NCI-H2081 (cell line): ENCODE measurements around the gene SLC9A3.
"Not testable (repeated sequence)": the region's sequence is repeated elsewhere in the genome, so short reads cannot be mapped to it uniquely, and the experiment has no call there.

Experiments
- DNase-seq, 2 experiments: peaks; one replicate each; lab custom pipeline; 2025; lab: John Stamatoyannopoulos, UW

The SLC9A3 gene

DNA sequence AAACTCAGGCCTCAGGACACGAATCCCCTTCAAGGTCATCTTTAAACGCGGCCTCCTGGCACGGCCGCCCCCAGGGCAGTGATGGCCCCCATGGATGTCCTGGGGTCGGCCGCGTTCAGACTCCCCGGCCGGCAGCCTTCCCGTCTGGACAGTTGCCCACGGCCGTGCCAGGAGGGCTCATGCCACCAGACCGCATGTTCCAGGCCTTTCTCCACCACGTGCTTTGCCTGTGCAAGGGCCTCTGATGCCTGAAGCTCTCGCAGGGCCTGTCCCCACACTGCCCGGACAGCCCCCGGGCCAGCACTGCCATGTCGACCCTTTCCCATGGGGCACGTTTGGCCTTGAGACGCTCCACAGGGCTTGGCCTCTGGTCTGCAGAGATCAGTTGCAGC is 34.6 kb downstream of the SLC9A3 start:
- no peak for DNase-seq

DNA sequence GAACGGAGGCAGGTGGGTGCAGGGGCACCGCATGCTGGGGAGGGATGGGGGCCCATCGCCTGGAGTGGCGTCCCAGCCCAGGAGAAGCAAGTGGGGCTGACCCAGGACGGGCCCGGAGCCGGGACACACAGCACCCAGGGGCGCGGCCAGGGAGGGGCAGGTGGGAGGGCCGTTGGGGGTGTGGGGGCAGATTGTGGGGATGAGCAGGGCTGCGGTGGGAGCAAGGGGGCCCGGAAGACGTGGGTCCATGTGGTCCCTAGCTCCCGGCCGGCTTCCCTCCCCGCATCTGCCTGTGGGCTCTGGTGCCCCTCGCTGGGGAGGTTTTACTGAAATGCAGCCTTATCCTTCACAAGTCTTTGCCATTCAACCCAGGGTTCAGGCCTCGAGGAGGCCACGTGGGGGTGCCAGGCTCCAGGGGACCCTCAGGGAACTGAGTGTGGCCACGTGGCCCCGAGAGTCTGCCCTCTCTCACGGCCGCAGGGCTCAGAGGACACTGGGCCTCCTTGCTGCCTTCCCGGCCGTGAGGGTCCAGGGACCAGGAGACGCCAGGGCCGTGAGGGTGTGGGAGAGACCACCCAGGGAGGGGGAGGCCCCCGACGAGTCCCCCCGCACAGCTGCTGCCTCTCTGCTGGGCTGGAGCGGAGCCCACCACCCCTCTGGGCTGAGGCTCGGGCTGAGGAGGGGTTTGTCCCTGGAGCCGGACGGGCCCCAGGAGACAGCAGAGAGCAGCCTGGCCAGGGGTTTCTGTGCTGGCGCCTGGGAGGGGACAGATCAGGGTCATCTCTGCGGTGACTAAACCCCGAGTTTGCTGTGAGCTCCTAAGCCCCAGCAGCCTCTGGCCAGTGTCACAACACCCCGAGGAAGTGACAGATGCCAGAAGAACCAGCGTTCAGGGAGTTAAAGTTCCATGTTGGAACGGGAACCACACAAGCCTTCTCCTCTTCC is 35.2 kb downstream of the SLC9A3 start:
- no peak for DNase-seq

DNA sequence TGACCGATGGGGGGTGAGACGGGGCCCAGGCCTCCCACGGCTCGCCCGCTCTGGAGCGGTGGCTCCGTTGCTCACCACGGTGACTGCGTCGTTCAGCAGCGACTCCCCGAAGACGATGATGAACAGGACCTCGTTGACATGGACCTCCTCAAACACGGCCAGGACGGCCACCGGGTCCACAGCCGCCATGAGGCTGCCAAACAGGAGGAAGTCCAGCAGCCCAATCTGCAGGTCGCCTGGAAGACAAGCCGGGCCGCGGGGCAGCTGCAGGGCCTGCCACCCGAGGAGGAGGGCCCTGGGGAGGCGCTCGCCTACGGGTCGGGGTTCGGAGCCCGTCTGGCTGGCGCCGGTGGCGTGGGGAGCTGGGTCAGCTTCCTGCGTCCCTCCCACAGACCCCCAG is 36.0 kb downstream of the SLC9A3 start:
- no peak for DNase-seq

DNA sequence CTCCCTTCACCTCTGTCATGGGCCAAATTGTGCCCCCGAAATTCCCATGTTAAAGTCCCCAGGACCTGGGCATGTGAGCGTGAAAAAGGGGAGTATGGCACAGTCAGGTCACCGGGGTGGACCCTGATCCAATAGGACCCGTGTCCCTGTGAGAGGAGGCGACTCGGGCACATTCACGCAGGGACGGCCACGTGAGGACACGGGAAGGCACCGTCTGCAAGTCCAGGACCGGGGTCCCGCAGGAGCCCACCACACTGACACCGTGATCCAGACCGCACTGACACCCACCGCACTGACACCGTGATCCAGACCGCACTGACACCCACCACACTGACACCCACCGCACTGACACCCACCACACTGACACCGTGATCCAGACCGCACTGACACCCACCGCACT is 37.7 kb downstream of the SLC9A3 start:
- not testable (repeated sequence) for DNase-seq

DNA sequence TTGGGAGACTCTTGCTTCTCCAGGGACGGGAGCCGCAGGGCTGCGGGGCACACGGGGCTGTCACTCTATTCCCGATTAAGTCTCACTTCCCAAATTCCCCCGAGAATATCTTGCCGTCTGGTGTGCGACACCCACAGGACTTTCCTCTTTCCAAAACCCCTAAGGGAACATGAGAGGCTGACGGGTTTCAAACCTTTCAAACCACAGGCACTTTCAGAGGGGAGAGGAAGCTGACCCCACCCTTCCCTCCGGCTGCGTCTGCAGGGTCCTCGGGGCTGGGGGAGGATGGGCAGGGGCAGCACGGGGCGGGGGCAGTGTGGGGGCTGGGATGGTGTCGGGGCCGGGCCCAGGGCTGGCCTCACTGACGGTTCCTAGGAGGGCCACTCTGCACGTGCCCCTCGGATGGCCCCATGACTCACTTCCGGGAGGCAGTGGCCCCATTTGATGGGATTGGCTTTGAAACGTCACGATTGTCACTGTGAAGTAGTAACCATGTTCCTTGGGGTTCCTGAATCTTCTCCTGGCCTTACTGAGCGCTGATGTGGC is 38.2 kb downstream of the SLC9A3 start:
- DNase-seq: no peak

DNA sequence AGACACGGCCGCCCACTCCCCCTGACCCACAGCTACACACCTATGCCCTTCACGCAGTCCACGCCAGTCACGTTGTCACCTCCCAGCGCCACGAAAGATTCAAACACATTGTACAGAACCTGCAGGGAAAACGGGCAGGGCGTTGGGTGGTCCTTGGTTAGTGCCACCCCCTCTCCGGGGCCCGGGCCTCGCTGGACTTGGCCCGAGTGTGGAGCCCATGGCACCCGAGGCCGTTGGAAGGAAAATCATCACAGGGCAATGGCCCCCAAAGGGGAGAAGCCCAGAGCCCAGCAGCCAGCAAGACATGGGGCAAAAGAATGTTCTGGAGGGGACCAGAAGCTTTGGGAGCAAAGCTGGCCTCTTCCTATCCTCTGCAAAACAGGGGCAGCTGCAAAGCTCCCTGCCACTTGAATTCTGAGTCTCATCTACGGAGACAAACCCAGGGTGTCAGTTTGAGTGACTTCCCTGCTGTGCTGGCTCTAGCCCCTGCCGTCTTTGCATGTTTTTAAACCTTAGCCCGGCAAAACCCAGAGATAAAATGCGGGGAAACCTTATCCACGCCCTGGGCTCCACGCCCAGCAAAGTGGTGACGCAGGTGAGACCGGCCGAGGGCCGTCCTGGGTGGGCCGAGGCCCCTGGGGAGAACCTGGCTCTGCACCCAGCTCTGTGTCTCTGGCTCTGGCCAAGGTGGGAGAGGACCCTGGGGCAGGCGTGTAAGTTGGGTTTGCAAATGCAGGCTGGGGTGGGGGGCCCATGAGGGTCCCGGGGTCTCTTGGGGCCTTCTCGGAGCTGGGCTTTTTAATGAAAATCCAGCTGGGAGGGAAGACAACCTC is 38.9 kb downstream of the SLC9A3 start:
- DNase-seq: no peak

DNA sequence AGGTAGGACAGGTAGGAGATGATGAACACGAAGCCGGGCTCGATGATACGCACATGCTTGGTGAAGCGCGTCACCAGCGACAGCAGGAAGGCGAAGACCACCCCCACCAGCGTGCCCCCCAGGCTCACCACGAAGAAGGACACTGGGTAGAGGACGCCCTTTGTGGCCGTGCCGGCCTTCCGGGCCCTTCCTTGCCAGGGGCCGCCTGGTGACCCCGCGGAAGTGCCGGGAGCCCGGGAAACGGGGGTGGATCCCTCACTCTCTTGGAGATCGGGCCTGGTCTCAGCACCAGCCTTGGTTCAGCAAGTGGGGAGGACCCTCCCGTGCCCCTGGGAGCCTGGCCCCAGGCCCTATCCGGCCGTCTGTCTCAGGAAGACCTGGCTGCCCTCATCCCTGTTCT is 39.7 kb downstream of the SLC9A3 start:
- DNase-seq: no peak

DNA sequence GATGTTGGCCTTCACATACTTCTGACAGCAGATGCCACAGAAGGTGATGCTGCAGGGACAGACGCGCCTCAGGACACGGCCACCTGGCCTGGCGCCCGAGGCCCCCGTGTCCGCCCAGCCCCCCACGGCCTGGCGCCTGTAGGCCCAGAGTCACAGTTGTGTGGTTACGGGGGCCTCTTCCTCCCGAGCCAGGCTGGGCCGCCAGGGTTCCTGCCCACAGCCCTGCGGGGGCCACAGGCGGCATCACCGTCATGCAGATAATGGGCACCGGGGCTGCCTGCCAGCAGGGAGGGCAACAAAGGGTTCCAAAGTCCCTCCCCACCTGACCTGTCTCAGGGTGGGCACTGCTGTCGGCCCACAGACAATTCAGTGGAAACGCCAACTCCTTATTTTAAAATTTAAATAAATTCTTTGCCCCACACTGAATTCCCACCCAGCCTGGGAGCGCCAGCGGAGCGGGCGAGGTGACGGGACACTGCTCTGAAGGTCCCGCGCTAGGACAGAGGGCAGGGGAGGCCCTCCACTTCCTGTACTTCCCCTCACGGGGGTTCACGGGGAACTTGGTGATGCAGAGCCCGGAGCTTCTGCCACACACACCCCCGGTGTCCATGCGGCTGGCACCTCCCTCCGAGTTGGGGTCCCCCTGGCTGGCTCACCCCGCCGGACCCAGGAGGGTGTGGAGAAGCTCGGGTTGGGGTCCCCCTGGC is 40.7 kb downstream of the SLC9A3 start:
- no peak for DNase-seq

DNA sequence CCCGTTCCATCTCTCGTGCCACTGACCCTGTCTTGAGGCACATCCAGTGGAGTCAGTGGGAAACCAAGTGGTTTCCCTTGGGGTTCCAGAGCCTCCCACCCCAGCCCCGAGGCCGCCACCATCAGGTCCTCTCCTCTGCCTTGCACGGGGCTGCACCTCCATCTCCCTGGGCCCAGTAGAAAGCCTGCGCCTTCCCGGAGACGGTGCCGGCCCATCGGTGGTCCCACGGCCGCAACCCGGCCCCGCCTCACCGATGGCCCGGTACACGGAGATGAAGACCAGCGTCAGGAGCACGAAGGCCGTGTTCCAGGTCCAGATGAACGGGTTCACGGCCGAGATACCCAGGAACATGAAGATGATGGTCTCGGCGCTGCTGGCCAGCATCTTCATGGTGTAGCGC is 41.2 kb downstream of the SLC9A3 start:
- DNase-seq: no peak

DNA sequence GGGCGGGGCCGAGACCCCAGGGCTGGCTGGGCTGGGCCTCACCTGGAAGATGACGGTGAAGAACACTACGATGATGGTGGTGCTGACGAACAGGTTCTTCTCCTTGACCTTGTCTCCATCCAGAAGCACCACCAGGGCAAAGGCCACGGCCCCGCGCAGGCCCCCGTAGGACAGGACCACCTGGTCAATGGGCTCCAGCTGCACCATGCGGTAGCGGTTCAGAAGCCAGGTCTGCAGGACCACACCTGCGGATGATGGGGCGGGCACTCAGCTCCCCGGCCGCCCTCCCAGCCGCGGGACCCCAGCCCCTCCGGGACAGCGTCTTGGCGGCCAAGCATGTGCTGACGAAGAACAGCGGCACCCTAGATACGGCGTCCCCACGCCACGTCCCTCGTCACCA is 41.7 kb downstream of the SLC9A3 start:
- DNase-seq: no peak

DNA sequence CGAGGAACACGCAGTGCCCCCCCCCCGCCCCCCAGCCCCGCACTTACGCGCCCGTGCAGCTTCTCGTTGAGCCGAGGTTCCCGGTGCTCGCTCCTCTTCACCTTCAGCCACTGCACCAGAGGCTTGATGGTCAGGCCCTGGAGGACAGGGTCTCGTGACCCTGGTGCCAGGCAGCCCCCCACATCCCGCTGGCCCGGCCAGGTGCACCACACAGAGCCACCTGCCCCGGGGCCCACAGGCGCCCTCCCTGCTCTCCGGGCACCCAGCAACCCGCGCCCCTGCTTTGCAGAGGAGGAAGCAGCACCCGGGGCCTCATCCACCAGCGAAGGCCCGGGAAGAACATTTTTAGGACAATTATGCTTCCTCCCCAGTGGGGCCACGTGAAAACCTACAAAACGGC is 42.2 kb downstream of the SLC9A3 start:
- no peak for DNase-seq

DNA sequence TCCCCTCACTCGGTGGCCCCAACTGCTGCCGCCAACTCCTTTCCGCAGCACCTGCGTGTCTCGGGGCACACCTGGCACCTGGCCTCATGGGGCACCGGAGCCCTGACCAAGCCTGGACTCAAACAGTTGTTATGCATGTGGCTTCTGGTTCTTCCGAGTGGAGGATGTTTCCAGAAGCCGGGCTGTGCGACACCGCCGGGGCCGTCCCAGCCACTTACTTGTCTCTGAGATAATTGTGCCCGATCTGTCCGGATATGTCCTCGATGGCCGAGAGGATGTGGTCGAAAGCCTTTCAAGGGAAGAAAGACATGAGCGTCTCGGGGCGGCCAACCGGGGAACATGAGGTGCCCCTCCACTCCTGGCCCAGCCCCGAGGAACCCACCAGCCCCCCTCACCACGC is 42.9 kb downstream of the SLC9A3 start:
- DNase-seq: no peak

DNA sequence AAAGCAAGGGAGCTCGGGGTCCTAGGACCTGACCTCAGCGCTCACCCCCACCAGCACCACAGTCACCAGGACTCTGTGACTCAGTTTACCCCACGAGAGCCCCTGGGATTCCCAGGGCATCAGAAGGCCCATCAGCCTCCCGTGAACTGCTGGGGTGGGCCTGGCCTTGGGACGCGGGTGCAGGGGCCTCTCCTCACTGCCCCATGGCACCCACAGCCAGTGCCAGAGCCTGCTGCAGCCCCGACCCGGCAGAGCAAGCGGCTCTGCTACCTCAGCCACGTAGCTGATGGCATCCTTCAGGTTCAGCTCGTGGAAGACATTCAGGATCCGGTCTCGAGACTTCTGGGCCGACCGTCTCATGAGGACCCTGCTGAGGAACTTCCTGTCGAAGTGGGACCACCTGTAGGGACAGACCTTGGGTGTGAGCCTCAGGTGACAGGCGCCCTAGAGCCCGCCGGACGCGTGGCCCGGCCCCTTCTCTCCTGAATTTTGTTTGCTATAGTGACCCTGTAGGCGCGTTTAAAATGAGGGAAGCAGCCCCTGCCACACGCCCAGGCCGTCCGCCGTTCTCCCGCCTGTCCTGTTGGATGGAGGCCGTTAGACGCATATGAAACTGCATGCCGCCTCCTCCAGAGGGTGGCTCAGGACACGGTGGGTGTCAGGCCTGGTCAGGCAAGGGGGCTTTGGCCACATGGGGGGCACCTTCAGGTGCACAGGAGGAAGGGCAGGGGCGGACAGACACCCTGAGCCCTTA is 44.5 kb downstream of the SLC9A3 start:
- DNase-seq: no peak

DNA sequence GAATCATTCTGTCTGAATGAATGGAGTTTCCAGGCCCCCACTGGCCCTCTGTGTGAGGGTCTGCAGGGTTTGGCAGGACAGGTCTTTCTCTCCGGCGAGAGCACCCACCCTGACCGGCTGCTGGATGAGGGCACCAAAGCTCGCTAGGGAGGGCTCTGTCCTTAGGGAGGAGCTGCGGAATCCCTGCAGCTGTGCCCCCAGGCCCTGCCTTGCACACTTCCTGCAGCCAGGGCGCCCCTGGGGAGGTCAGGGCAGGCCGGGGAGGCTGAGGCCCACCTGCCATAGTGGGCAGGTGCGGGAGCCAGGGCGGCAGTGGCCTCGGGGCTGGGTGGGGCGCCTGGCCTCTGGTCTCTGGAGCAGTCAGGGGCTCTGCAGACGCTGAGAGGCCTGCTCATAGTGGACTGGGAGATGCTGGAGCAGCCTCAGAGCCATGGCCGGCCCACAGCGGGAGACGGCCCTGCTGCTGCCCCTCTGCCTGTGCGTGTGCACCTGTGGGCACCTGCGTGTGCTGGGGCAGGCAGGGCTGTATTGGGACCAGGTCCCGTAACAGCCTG is 45.2 kb downstream of the SLC9A3 start:
- DNase-seq: no peak

DNA sequence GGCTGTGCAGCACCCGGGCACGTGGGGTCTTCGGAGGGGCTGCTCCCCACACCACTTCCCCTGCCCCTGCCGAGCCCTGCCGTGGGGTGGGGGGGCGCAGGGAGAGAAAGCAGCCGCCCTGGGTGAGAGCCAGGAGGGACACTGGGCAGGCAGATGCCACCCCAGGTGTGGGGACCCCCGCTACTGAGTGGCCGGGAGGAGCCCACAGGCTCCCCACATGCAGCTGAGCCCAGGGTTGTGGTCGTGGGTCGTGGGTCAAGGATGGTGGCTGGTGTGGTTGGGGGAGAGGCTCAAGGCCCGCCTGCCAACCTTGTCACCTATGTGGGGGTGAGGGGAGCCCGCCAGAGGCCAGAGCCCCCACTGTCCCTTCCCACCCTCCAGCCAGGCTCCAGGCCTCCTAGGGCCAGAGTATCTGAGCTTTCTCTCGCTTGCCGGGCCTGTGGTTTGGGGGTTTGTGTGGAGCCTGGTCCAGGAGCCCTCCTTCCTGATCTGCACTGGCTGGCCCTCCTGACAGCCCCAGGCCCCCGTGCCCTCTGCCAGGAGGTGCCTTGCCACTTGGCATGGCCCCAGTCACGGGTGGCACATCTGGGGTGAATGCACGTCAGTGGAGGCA is 45.8 kb downstream of the SLC9A3 start:
- no peak for DNase-seq

DNA sequence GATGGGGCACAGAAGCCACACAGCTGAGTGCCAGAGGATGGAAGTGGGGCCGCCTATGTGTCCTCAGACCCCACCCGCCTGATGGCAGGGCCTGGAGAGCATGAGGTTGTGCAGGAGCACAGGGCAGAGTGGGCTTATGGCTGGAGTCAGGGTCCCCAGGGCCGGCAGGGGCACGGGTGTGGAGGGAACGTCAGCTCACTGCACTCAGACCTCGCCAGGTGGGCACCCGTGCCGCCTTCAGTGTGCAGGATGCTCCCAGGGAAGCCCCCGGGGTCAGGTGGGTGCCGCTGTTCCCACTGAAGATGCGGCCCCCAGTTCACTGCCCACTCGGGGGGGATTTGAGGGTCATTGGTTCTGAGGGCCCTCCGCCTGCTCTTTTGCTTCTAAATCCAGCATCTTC is 46.4 kb downstream of the SLC9A3 start:
- no peak for DNase-seq

DNA sequence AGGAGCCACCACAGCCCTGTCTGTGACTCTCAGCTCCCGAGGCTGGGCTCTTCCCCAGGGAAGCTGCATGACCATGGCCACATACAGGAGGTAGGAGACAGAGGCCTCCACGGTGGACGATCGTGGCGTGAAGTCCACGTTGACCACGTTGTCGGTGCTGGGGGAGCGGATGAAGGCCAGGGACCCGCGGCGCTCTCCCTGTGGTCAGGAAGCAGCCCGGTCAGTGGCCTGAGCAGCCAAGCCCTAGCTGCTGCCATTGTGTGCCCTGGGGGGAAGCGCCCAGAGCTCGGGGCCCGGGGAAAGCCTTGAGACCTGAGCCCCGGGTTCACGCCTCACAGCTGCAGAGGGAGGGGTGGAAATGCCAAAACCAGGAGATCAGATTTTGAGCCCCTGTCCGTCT is 47.0 kb downstream of the SLC9A3 start:
- no peak for DNase-seq

DNA sequence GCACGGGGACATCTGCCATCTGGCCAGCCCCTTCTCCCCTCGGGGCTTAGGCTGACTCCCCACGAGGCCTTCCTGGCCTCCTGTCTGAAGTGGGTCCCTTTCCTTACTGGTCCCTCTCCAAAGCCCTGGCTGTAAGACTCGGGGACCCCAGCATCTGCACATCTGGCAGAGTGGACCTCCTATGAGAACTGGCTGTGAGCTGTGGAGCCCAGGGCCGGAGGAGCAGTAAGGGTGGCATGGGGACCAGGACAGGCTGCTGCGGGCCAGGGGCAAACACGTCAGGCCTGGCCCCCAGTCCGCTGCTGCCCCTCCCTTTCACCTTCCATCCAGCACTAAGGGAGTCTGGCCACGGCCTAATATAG is 47.5 kb downstream of the SLC9A3 start:
- DNase-seq: no peak

DNA sequence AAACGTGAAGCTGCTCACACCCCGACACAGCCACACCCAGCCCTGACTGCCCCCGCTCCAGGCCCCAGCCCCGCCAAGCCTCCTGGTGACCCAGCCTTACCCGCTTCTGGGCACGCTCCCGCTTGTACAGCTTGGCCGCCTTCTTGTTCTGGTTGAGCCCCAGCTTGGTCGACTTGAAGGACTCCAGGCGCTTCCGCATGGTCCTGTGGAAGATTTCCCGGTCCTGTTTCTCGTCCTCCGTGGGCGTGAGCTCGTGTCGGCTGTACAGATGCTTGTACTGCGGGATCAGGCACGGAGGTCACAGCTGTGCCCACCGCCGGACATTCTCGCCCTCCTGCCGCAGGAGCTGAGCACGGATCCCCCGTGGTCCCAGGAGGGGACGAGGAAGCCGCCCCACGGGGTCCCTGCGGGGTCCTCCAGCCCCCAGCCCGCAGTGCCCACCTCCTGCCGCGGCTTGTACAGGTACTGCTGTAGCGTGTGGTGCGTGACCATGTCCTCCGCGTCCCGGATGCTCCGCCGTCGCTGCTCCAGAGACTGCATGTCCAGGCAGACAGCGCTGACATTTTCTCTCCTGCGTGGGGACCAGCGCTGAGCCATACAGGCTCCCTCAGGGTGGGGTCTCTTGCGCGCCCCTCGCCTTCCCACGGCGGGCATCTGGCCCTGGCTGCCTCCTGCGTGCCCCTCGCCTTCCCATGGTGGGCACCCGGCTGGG is 48.0 kb downstream of the SLC9A3 start:
- DNase-seq: no peak

DNA sequence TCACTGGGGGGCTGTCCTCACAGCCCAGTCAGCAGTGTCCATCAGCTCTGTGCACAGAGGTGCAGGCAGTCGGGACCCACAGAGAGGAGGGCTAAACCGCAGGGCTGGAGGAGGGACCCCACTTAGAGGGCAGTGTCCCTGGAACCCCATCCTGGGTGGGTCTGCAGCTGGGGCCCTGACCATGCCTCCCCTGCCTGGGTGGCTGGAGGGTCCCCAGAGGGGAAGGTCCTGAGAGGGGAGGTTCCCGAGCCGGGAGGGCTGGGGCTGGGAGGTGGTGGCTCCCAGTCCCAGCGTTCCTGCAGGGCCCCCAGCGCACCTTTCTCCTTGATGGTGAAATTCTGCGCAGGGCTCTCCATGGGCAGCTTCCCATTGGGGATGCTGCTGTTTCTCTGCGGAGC is 48.5 kb downstream of the SLC9A3 start:
- DNase-seq: no peak
